DND-41 (cell line): ENCODE data around the gene ALDH2.

Experiments
- EZH2 ChIP-seq: IDR thresholded peaks from 3 replicates; pipeline ENCODE4 v1.6.1; 2012; ENCODE audit warnings: borderline replicate concordance, low read depth, mild to moderate bottlenecking, moderate library complexity, low read length, inconsistent platforms; ENCODE audit not compliant: severe bottlenecking
- TF ChIP-seq, protein P1 (sequence below): IDR thresholded peaks from 2 replicates; pipeline ENCODE4 v1.5.1; 2012; ENCODE audit warnings: borderline replicate concordance, low read length, moderate library complexity, mild to moderate bottlenecking; ENCODE audit not compliant: poor library complexity, severe bottlenecking; ENCODE audit errors: extremely low read depth

GRCh38 chr12:111816065-111816615, 49.4 kb downstream of the ALDH2 start:
- TF ChIP-seq, protein P1, sequence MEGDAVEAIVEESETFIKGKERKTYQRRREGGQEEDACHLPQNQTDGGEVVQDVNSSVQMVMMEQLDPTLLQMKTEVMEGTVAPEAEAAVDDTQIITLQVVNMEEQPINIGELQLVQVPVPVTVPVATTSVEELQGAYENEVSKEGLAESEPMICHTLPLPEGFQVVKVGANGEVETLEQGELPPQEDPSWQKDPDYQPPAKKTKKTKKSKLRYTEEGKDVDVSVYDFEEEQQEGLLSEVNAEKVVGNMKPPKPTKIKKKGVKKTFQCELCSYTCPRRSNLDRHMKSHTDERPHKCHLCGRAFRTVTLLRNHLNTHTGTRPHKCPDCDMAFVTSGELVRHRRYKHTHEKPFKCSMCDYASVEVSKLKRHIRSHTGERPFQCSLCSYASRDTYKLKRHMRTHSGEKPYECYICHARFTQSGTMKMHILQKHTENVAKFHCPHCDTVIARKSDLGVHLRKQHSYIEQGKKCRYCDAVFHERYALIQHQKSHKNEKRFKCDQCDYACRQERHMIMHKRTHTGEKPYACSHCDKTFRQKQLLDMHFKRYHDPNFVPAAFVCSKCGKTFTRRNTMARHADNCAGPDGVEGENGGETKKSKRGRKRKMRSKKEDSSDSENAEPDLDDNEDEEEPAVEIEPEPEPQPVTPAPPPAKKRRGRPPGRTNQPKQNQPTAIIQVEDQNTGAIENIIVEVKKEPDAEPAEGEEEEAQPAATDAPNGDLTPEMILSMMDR: no peak
- no peak for TF ChIP-seq EZH2
